Measurements from ENCODE around the gene MFN2.

- TF ChIP-seq POLR2A (IDR thresholded peaks at IDR 0.05) (no peak), CTCF (IDR thresholded peaks at IDR 0.05) (no peak)
These were observed 34.1 kb downstream of the MFN2 start for GRCh38 chr1:12014141-12014991.
